ENCODE results near the gene SYNM.
"Not testable (repeated sequence)": the region's sequence is repeated elsewhere in the genome, so short reads cannot be mapped to it uniquely, and the experiment has no call there.

The SYNM gene, protein sequence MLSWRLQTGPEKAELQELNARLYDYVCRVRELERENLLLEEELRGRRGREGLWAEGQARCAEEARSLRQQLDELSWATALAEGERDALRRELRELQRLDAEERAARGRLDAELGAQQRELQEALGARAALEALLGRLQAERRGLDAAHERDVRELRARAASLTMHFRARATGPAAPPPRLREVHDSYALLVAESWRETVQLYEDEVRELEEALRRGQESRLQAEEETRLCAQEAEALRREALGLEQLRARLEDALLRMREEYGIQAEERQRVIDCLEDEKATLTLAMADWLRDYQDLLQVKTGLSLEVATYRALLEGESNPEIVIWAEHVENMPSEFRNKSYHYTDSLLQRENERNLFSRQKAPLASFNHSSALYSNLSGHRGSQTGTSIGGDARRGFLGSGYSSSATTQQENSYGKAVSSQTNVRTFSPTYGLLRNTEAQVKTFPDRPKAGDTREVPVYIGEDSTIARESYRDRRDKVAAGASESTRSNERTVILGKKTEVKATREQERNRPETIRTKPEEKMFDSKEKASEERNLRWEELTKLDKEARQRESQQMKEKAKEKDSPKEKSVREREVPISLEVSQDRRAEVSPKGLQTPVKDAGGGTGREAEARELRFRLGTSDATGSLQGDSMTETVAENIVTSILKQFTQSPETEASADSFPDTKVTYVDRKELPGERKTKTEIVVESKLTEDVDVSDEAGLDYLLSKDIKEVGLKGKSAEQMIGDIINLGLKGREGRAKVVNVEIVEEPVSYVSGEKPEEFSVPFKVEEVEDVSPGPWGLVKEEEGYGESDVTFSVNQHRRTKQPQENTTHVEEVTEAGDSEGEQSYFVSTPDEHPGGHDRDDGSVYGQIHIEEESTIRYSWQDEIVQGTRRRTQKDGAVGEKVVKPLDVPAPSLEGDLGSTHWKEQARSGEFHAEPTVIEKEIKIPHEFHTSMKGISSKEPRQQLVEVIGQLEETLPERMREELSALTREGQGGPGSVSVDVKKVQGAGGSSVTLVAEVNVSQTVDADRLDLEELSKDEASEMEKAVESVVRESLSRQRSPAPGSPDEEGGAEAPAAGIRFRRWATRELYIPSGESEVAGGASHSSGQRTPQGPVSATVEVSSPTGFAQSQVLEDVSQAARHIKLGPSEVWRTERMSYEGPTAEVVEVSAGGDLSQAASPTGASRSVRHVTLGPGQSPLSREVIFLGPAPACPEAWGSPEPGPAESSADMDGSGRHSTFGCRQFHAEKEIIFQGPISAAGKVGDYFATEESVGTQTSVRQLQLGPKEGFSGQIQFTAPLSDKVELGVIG (N-terminal part only)

DNA sequence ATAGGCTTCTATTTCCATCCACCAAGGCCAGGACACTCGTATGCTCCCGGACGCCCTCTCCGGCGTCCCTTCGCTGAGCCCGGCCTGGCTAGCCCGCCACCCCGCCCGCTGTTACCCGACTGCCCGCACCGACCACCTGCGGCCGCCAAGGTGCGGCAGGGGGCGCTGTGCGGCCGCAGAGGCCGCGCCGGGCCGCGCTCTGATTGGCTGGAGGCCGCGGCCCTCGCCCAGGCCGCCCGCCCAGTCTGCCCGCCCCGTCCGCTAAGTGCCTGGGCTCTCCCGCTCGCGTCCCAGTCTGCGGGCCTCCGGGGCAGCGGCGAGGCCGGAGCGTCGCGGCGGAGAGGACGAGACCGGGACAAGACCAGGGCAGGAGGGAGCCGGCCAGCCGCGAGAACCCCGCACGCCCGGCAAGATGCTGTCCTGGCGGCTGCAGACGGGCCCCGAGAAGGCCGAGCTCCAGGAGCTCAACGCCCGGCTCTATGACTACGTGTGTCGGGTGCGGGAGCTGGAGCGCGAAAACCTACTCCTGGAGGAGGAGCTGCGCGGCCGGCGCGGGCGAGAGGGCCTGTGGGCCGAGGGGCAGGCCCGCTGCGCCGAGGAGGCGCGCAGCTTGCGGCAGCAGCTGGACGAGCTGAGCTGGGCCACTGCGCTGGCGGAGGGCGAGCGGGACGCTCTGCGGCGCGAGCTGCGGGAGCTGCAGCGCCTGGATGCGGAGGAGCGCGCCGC lies at the start of gene SYNM:
SYNM (plus strand) TSS at position 293 of the 726 bp plus-strand sequence; CDS start at position 413, 120 bp downstream.
- Mint-ChIP-seq H3K27ac (no peak within 1 kb of the TSS), H3K27me3 (peaks cover 73% of the 10 kb centered on the region), H3K4me3 (peak within 1 kb of the TSS; percentile 82 to 89), H3K4me1 (peaks cover 33% of the 10 kb centered on the region), H3K9me3 (no peaks in the 10 kb centered on the region)
- peak; percentile 57 for DNase-seq
- peak; percentile 67 for ATAC-seq

DNA sequence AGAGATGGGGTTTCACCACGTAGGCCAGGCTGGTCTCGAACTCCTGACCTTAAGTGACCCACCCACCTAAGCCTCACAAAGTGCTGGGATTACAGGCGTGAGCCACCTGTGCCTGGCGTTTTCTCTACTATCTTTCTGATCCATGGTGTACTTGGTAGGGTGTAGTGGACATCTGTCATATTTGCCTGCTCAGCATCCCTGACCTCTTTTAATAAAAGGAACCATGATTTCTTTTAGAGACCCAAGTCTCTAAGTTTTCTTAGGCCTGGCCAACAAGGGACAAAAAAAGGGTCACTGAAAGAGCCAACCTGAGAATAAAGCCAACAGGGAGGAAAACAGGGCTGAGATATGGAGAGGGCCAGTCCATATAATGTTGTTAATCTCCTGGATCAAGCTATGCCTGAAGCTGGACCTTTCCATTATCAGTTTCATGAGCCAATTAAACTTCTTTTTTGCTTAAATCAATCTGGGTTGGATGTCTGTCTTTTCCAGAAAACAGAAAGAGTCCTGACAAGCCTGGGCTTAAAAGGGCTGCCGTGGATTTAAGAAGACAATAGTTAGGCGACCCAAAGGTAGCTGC lies 49.2 kb upstream of the SYNM start:
- Mint-ChIP-seq H3K27ac (no peak overlapping the region), H3K4me3 (no peak overlapping the region), H3K4me1 (peaks cover 24% of the 10 kb centered on the region), H3K27me3 (peaks cover 45% of the 10 kb centered on the region), H3K9me3 (no peaks in the 10 kb centered on the region)
- ATAC-seq (no peak), DNase-seq (no peak)

DNA sequence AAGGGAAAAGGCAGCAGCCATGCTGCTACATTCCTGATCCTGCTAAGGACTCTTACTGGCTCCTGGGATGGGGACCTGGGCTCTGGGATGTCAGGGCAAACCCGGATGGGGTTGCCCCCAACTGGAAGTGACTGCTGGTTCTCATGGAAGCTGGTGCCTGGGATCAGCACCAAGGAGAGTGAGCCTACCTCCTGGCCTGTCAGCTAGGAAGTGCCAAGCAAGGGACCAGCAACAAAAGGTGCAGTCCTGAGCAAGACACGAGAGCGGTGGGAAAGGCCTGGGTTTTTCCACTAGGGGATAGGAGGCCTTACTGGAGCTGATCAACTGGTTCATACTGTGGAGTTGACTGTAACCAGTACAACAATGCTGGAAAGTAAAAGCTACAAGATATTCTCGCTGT lies 47.9 kb upstream of the SYNM start:
- Mint-ChIP-seq H3K4me3 (no peak overlapping the region), H3K9me3 (no peaks in the 10 kb centered on the region), H3K4me1 (peaks cover 21% of the 10 kb centered on the region), H3K27ac (no peak overlapping the region), H3K27me3 (peaks cover 52% of the 10 kb centered on the region)
- ATAC-seq (no peak), DNase-seq (no peak)

DNA sequence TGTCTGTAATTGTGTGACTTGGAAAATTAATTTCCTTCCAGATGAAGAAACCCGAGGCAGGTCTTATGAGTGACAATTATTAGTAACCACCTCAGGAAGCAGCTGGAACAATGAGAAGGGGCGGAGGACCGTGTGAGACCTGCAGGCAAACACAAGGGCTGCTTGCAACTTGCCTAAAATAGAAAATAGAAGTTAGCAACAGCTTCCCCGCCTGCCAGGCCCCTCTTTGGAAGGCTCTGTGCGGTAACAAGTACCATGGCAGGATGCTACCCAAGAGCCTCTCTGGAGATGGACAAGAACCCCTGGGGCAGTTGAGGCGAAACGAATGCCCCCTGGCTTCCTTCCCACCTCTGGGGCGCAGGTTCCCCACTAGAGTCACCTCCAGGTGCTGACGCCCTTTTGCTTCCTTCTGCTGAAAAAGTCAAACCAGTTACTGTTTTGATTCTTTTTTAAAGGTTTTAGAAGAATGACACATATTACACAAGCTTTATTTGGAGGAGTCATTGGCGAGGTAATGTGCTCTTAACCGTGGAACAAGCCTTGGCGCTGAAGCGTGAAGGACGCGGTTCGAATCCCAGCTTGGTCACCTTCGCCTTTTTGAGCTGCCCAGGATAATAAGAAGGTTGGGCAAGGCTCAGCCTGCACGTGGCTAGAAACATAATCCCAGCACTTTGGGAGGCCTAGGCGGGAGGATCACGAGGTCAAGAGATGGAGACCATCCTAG lies 47.0 kb upstream of the SYNM start:
- DNase-seq (no peak), ATAC-seq (no peak)
- H3K4me3 Mint-ChIP-seq = peak overlapping the region; percentile 49 to 72
- H3K4me1 Mint-ChIP-seq = peaks cover 16% of the 10 kb centered on the region
- peak overlapping the region in 1 of 2 donors; percentile 80 for H3K27ac Mint-ChIP-seq
- H3K9me3 Mint-ChIP-seq = no peaks in the 10 kb centered on the region
- peaks cover 60% of the 10 kb centered on the region for H3K27me3 Mint-ChIP-seq

DNA sequence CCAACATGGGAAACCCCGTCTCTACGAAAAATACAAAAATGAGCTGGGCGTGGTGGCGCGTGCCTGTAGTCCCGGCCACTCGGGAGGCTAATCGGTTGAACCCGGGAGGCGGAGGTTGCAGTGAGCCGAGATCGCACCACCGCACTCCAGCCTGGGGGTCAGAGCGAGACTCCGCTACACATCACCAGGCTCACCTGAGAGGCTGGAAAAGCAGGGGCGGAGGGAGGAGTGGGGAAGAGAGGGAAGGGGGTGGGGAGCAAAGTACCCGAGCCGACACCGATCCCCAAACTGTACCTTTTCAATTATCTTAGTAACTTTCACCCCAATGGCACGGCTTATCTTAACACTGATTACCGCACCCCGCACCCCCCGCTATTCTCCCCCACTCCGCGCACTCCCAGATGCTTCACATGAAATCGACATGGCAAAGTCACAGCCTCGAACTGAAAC lies 46.4 kb upstream of the SYNM start:
- H3K4me3 Mint-ChIP-seq = peak overlapping the region; percentile 49 to 72
- DNase-seq (no peak), ATAC-seq (no peak)

DNA sequence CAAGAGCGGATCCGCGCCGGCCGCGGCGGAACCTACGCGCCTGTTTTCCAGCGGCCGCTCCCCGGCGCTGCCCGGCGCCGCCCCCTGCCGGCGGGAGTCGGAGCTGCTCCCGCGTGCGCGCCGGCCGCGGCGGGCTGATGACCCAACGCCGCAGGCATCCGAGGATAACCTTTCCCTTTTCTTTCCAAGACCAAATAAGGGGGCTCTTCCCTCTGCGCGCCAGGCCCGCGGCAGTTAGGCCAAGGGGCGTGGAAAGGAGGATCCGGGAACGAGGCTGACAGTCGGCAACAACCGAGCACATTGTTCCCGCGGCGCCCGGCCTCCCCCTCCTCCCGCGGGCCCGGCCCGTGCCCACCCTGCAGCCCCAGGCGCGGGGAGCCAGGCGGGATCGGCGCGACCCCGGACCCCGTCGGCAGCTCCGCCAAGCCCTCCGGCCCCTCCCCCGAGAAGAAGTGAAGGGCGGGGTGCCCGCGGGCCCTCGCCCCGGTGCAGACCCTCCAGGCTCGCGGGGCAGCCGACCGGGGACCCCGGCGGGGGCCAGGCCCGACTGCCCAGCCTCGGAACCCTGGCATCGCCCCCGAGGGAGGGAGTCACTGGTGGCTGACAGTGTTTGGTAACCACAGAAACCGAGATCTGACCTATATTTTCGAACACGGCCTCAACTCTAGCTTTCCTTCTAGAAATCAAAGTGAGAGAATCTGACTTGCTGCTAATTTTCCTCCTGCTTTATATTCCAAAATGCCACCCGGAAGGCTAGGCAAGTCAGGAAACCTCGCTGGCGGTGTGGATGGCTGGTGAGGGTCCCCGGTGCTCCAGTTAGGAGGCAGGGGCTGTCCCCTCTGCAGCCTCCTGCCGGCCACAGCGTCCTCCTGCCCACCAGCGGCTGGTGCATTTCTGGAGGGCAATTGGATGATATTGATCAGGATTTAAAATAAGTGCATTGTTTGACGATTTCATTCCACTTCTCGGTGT lies 45.6 kb upstream of the SYNM start:
- peaks cover 16% of the 10 kb centered on the region for H3K4me1 Mint-ChIP-seq
- peak overlapping the region; percentile 64 to 75 for H3K4me3 Mint-ChIP-seq
- ATAC-seq = peak; percentile 79
- no peaks in the 10 kb centered on the region for H3K9me3 Mint-ChIP-seq
- peak; percentile 43 to 61 for DNase-seq
- no peak overlapping the region for H3K27ac Mint-ChIP-seq
- H3K27me3 Mint-ChIP-seq = peaks cover 70% of the 10 kb centered on the region

More for the DNA sequence above, 46.4 kb upstream of the SYNM start:
- peak overlapping the region in 1 of 2 donors; percentile 80 for H3K27ac Mint-ChIP-seq
- peaks cover 66% of the 10 kb centered on the region for H3K27me3 Mint-ChIP-seq
- no peaks in the 10 kb centered on the region for H3K9me3 Mint-ChIP-seq
- peaks cover 16% of the 10 kb centered on the region for H3K4me1 Mint-ChIP-seq

DNA sequence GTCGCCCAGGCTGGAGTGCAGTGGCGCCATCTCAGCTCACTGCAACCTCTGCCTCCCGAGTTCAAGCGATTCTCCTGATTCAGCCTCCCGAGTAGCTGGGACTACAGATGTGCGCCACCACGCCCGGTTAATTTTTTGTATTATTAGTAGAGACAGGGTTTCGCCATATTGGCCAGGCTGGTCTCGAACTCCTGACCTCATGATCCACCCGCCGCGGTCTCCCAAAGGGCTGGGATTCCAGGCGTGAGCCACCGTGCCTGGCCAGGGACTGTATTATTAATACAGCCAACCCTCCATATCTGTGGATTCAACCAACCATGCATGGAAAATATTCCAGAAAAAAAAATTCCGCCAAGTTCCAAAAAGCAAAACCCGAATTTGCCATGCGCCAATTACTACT lies 44.7 kb upstream of the SYNM start:
- not testable (repeated sequence) for H3K27ac Mint-ChIP-seq, H3K9me3 Mint-ChIP-seq, DNase-seq, ATAC-seq
- Mint-ChIP-seq H3K4me1 (peaks cover 16% of the 10 kb centered on the region), H3K27me3 (peaks cover 70% of the 10 kb centered on the region), H3K4me3 (peak overlapping the region in 1 of 2 donors; percentile 26)

DNA sequence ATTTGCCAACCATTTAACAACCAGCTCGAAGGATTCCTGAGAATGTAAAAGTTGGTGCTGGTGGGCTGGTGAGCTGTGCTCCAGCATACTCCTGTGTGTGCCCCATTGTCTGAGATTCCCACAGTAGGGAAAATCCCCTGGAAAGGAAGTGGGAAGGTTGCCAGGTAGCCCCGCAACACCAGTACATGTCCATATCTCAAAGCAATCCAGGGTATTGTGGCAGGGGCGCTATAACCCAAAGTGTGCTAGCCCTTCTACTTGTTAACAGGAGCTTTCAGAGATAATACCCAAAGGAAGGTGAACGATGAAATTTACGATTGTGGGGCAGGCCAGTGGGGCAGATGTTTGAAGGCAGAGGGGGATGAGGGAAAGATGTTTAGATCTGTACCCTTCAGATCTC lies 42.7 kb upstream of the SYNM start:
- no peaks in the 10 kb centered on the region for H3K9me3 Mint-ChIP-seq
- H3K27me3 Mint-ChIP-seq = peaks cover 61% of the 10 kb centered on the region
- peaks cover 16% of the 10 kb centered on the region for H3K4me1 Mint-ChIP-seq
- ATAC-seq = no peak
- no peak overlapping the region for H3K27ac Mint-ChIP-seq
- no peak overlapping the region for H3K4me3 Mint-ChIP-seq
- no peak for DNase-seq

DNA sequence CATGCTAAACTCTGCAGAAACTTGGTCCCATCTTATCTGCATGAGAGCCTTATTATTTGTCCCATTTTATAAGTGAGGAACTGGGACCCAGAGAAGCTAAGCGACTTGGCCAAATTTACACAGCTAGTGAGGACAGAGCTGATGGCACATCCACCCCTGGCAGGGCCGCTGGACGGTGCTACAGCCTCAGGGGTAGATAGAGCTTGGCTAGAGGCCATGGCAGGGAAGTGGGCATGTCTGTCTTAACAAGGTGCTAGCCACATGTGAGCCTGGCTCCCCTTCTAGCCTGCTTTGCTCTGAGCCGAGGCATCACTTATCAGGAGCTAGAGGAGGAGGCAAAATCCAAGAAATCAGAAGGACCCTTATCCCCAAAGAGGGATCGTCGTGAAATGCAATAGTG lies 36.7 kb upstream of the SYNM start:
- H3K4me1 Mint-ChIP-seq = no peaks in the 10 kb centered on the region
- no peak for DNase-seq
- H3K27me3 Mint-ChIP-seq = peaks cover 7% of the 10 kb centered on the region
- H3K9me3 Mint-ChIP-seq = no peaks in the 10 kb centered on the region
- H3K27ac Mint-ChIP-seq = no peak overlapping the region
- no peak overlapping the region for H3K4me3 Mint-ChIP-seq
- ATAC-seq = no peak

DNA sequence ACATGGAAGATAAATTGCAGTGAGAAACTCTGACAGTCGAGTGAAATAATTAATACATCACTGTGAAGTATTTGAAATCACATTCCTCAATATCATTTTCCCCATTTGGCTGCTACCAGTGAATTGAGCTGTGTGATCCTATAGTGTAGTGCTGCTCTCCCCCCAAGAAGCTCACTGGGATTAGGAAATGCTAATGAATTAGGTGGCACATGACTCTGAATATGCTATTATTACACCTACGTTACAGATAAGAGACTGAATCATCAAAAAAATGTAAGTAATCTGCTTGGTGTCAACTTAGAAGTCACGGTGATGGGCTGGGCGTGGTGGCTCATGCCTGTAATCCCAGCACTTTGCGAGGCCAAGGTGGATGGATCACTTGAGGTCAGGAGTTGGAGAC lies 34.7 kb upstream of the SYNM start:
- no peak for ATAC-seq
- H3K4me1 Mint-ChIP-seq = no peaks in the 10 kb centered on the region
- no peak overlapping the region for H3K4me3 Mint-ChIP-seq
- no peak for DNase-seq
- H3K9me3 Mint-ChIP-seq = no peaks in the 10 kb centered on the region
- no peaks in the 10 kb centered on the region for H3K27me3 Mint-ChIP-seq
- H3K27ac Mint-ChIP-seq = no peak overlapping the region

DNA sequence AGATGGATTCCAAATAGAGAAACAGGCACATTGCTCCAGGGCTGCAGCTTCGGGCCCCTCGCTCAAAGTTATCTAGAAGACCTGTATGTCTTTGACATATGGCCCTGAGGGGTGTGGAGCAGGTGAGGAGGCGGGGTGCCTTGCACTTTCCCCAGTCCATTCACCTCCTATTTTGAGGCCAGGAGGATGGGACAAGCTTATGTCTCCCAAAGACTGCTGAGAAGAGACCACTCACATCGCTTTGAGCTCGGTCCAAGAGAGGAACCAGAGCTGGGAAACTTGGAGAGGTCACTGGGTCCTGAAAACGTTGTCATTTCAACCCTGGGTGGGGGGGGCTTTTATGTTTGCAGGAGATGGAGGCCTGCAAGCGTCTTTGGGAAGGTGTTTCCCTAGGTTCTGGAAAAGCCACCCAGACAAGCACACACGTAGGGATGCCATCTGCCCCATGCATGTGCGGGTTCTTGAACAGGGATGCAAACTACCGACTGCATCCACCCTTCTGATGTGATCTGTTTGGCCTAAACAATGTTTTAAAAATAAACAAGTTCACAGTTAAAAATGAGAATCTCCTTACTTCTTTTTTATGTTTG lies 33.7 kb upstream of the SYNM start:
- DNase-seq (no peak), ATAC-seq (no peak)
- H3K27ac Mint-ChIP-seq = no peak overlapping the region
- no peaks in the 10 kb centered on the region for H3K27me3 Mint-ChIP-seq
- H3K4me1 Mint-ChIP-seq = peaks cover 1% of the 10 kb centered on the region
- H3K4me3 Mint-ChIP-seq = no peak overlapping the region
- H3K9me3 Mint-ChIP-seq = no peaks in the 10 kb centered on the region

DNA sequence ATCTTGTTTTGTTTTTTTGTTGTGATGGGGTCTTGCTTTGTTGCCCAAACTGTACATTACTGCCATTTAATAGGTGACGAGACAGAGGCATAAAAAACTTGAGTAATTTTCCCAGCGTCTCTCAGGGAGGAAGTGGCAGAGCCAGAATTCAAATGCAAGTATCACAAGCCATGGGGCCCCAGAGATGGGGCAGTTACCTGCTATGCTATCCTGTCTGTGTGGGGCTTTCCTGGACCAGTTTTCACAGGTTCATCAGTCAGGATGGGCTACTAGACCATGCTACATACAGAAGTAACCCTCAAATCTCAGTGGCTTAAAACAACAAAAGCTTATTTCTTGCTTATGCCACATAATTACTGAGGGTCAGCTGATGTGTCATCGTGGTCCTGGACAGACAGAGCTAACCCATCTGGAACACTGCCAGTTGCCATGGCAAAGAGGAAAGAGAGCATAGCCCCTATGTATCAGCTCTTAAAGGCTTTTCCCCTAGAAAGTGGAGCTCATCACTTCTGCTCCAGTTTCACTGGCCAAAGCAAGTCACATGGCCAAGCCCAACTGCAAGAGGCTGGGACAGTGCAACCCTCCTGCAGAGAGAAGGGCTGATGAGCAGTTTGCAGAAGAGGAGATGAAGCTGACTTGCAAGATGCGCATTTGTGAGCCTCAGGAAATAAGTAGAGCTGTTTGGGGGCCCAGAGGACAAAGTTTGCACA lies 31.7 kb upstream of the SYNM start:
- Mint-ChIP-seq H3K9me3 (no peaks in the 10 kb centered on the region), H3K4me1 (peaks cover 8% of the 10 kb centered on the region), H3K4me3 (no peak overlapping the region), H3K27me3 (no peaks in the 10 kb centered on the region), H3K27ac (no peak overlapping the region)
- DNase-seq (no peak), ATAC-seq (no peak)

All from stimulated activated naive CD8-positive, alpha-beta T cell treated with anti-CD3 and anti-CD28 coated beads, Interleukin-15, amount 100 ng/mL, for 72 hours (primary cell).